MM.1S (cell line): ENCODE measurements around the gene CDK8.

Experiments
- DNase-seq: peaks from one replicate; pipeline ENCODE4 v3.0.0-alpha.2; 2015
- H2AFZ ChIP-seq: fragments of 300-600 bp; sonication (generic); 2 replicates; pipeline ENCODE4 v1.6.0; 2016; ENCODE audit warnings: antibody characterized with exemption, low read length
- H3F3A ChIP-seq: fragments of 300-600 bp; sonication (generic); 2 replicates; pipeline ENCODE4 v1.6.1; 2016; ENCODE audit warnings: mild to moderate bottlenecking, antibody characterized with exemption, low read length, moderate library complexity, mixed read lengths; ENCODE audit not compliant: insufficient read depth
- H3K27ac ChIP-seq: fragments of 300-600 bp; sonication (generic); 2 replicates; pipeline ENCODE4 v1.5.1; 2016; ENCODE audit warnings: mild to moderate bottlenecking, low read length
- H3K27me3 ChIP-seq: fragments of 300-600 bp; sonication (generic); replicated peaks from 2 replicates; pipeline ENCODE4 v1.6.0; 2016; ENCODE audit warnings: low read length; ENCODE audit not compliant: insufficient read depth
- H3K36me3 ChIP-seq: fragments of 300-600 bp; sonication (generic); replicated peaks from 2 replicates; pipeline ENCODE4 v1.6.1; 2016; ENCODE audit warnings: mild to moderate bottlenecking, low read length, mixed read lengths; ENCODE audit not compliant: insufficient read depth
- H3K4me1 ChIP-seq: fragments of 300-600 bp; sonication (generic); 2 replicates; pipeline ENCODE4 v1.6.1; 2016; ENCODE audit warnings: low read length, mixed read lengths
- H3K4me2 ChIP-seq: fragments of 300-600 bp; sonication (generic); 2 replicates; pipeline ENCODE4 v1.6.0; 2016; ENCODE audit warnings: low read depth, low read length
- H3K4me3 ChIP-seq: fragments of 300-600 bp; sonication (generic); 2 replicates; pipeline ENCODE4 v1.5.1; 2016; ENCODE audit warnings: low read length, mixed read lengths
- H3K79me2 ChIP-seq: fragments of 300-600 bp; sonication (generic); 2 replicates; pipeline ENCODE4 v1.6.1; 2016; ENCODE audit warnings: mixed run types, low read length, mixed read lengths
- H3K9ac ChIP-seq: fragments of 300-600 bp; sonication (generic); 2 replicates; pipeline ENCODE4 v1.6.1; 2016; ENCODE audit warnings: low read length, mixed read lengths
- H3K9me2 ChIP-seq: fragments of 300-600 bp; sonication (generic); replicated peaks from 2 replicates; pipeline ENCODE4 v1.6.1; 2016; ENCODE audit warnings: mild to moderate bottlenecking, low read length, mixed read lengths; ENCODE audit not compliant: insufficient read depth
- H3K9me3 ChIP-seq: fragments of 300-600 bp; sonication (generic); replicated peaks from 2 replicates; pipeline ENCODE4 v1.6.1; 2016; ENCODE audit warnings: mild to moderate bottlenecking, low read length, mixed read lengths; ENCODE audit not compliant: insufficient read depth
- H4K20me1 ChIP-seq: fragments of 300-600 bp; sonication (generic); 2 replicates; pipeline ENCODE4 v1.6.1; 2016; ENCODE audit warnings: mild to moderate bottlenecking, low read length, moderate library complexity, mixed read lengths; ENCODE audit not compliant: insufficient read depth
- CTCF ChIP-seq: fragments of 300-600 bp; sonication (generic); IDR thresholded peaks from 2 replicates; pipeline ENCODE4 v1.5.1; 2016; ENCODE audit warnings: antibody characterized with exemption, low read length, mixed read lengths
- EZH2 ChIP-seq: fragments of 300-600 bp; sonication (generic); optimal IDR thresholded peaks from 2 replicates; pipeline ENCODE3; 2017; ENCODE audit warnings: low read depth, mild to moderate bottlenecking, antibody characterized with exemption, low read length, mixed read lengths
- EZH2phosphoT487 ChIP-seq: fragments of 300-600 bp; sonication (generic); IDR thresholded peaks from 2 replicates; pipeline ENCODE4 v1.6.1; 2018; ENCODE audit warnings: antibody characterized with exemption, low read length

Gene CDK8

GRCh38 chr13:26229080-26229615 is 24.8 kb upstream of the CDK8 start:
- no peaks in the 10 kb centered on the region for H3K79me2 ChIP-seq
- H4K20me1 ChIP-seq, result no peaks in the 10 kb centered on the region
- no peak overlapping the region for H3K27ac ChIP-seq
- no peak overlapping the region for H3K4me2 ChIP-seq
- no peak overlapping the region for H2AFZ ChIP-seq
- H3K9me2 ChIP-seq, result no peaks in the 10 kb centered on the region
- H3K27me3 ChIP-seq, result no peaks in the 10 kb centered on the region
- H3F3A ChIP-seq, result no peaks in the 10 kb centered on the region
- H3K36me3 ChIP-seq, result no peaks in the 10 kb centered on the region
- no peak overlapping the region for H3K9ac ChIP-seq
- TF ChIP-seq CTCF (no peak), EZH2phosphoT487 (no peak), EZH2 (no peak)
- no peaks in the 10 kb centered on the region for H3K9me3 ChIP-seq
- no peak overlapping the region for H3K4me3 ChIP-seq
- DNase-seq, result no peak
- no peaks in the 10 kb centered on the region for H3K4me1 ChIP-seq

GRCh38 chr13:26230703-26231102 is 23.2 kb upstream of the CDK8 start:
- H3K4me1 ChIP-seq, result no peaks in the 10 kb centered on the region
- no peak for DNase-seq
- TF ChIP-seq CTCF, result no peak

GRCh38 chr13:26236296-26236695 is 17.6 kb upstream of the CDK8 start:
- Histone ChIP-seq H3K9me3 (no peaks in the 10 kb centered on the region), H3K27ac (no peak overlapping the region), H3K36me3 (no peaks in the 10 kb centered on the region), H3F3A (no peaks in the 10 kb centered on the region), H4K20me1 (no peaks in the 10 kb centered on the region), H3K4me1 (no peaks in the 10 kb centered on the region), H3K9me2 (no peaks in the 10 kb centered on the region), H3K9ac (no peak overlapping the region), H3K4me2 (no peak overlapping the region), H2AFZ (no peak overlapping the region), H3K79me2 (no peaks in the 10 kb centered on the region), H3K4me3 (no peak overlapping the region), H3K27me3 (no peaks in the 10 kb centered on the region)
- TF ChIP-seq EZH2phosphoT487 (no peak), EZH2 (no peak)
- DNase-seq, result no peak

More at GRCh38 chr13:26230703-26231102, 23.2 kb upstream of the CDK8 start:
- Histone ChIP-seq H3K9me2 (no peaks in the 10 kb centered on the region), H3K27me3 (no peaks in the 10 kb centered on the region), H3F3A (no peaks in the 10 kb centered on the region), H3K9ac (no peak overlapping the region), H3K9me3 (no peaks in the 10 kb centered on the region), H3K79me2 (no peaks in the 10 kb centered on the region), H3K27ac (no peak overlapping the region), H3K36me3 (no peaks in the 10 kb centered on the region), H3K4me2 (no peak overlapping the region), H3K4me3 (no peak overlapping the region), H2AFZ (no peak overlapping the region), H4K20me1 (no peaks in the 10 kb centered on the region)

- DNase-seq, result no peak
- H3K9me3 ChIP-seq, result no peaks in the 10 kb centered on the region
Observed at GRCh38 chr13:26246154-26246553, 7.8 kb upstream of the CDK8 start.

More at GRCh38 chr13:26246154-26246553, 7.8 kb upstream of the CDK8 start:
- TF ChIP-seq EZH2 (no peak), EZH2phosphoT487 (no peak), CTCF (no peak)
- H4K20me1 ChIP-seq, result no peaks in the 10 kb centered on the region
- no peak overlapping the region for H3K9ac ChIP-seq
- no peaks in the 10 kb centered on the region for H3K79me2 ChIP-seq
- no peaks in the 10 kb centered on the region for H3K4me1 ChIP-seq
- H3K36me3 ChIP-seq, result no peaks in the 10 kb centered on the region
- no peaks in the 10 kb centered on the region for H3K9me2 ChIP-seq
- no peak overlapping the region for H3K4me2 ChIP-seq
- H3F3A ChIP-seq, result no peaks in the 10 kb centered on the region
- H3K4me3 ChIP-seq, result no peak overlapping the region
- H3K27ac ChIP-seq, result no peak overlapping the region
- no peak overlapping the region for H2AFZ ChIP-seq
- H3K27me3 ChIP-seq, result no peaks in the 10 kb centered on the region
